Measurements from ENCODE around the gene PGM3. TPM values are rescaled to one million over a fixed set of nuclear protein-coding genes. Genes with fewer than 3 reads are reported as not detected.
A peak's percentile ranks its signal among the peaks of the same experiment; 100 is the strongest.

Gene PGM3, protein sequence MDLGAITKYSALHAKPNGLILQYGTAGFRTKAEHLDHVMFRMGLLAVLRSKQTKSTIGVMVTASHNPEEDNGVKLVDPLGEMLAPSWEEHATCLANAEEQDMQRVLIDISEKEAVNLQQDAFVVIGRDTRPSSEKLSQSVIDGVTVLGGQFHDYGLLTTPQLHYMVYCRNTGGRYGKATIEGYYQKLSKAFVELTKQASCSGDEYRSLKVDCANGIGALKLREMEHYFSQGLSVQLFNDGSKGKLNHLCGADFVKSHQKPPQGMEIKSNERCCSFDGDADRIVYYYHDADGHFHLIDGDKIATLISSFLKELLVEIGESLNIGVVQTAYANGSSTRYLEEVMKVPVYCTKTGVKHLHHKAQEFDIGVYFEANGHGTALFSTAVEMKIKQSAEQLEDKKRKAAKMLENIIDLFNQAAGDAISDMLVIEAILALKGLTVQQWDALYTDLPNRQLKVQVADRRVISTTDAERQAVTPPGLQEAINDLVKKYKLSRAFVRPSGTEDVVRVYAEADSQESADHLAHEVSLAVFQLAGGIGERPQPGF
- 10 to 100 TPM; 10.9 to 20.6 (median 16.9) TPM for total RNA-seq

DNA sequence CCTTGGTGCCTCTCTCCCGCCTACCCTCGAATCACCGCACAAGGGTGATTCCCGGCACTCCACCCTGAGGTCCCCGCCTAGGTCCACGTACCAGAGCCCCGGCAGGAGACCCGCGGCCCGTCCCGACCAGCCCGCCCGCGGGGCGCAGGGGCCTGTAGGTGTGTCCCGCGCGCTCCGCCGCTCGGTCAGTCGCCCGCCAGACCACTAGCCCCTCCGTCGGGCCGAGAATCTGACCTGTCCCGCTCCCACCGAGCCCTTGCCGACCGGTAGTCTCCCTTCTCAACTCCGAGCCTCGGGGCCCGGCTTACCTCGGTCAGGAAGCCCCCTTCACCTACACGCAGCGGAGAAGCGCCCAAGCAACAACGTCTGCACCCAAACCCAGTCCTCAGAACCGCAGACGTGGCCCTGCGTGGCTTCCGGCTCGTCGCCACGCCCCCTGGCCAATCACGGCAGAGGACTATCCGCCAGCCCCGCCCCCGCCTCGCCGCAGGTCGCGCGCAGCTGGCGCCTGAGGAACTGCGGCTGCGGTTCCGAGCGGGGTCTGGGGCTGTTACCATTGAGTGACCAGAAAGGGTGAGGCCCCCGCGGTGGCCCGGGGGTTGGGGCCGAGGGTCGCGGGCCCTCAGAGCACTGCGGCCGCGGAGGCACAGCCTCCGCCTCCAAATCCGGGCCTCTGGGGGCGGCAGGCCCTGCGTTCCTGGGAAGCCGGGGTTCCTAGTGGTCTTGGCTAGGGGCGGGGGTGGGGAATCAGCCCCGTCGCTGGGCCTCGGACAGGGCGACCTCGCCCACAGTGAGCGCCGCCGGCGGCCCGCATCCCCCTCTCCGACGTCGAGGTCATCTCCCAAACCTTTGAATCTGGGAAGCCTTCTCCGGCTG, at the start of gene PGM3, which contains the start of gene RWDD2A:
Gene PGM3 (minus strand): TSS at position 395 of the 876 bp plus-strand sequence. CDS start 2,253 bp downstream, outside the sequence.
Gene RWDD2A (plus strand): TSS at position 487 of the 876 bp plus-strand sequence. CDS start 1,095 bp downstream, outside the sequence.
- Histone ChIP-seq H3K27ac (peak within 1 kb of the TSS; percentile 81 to 91 (median 86)), H3K4me3 (peak within 1 kb of the TSS; percentile 88 to 96 (median 92)), H3K9me3 (no peaks in the 10 kb centered on the region), H3K4me1 (peaks cover 3 to 31% (median 13%) of the 10 kb centered on the region in 3 donors), H3K27me3 (no peaks in the 10 kb centered on the region), H3K36me3 (peaks cover 0 to 22% (median 0%) of the 10 kb centered on the region in 3 donors)
- intact Hi-C loops (cut with DNase I) = loop anchor here (10.0 kb wide), 1 partner anchor 128 kb away; the partner anchor contains the start of genes DOP1A and UBE3D
- peak in 3 of 4 donors; percentile 61 to 86 (median 68) for TF ChIP-seq POLR2A (IDR thresholded peaks at IDR 0.05)
- TF ChIP-seq, protein P1, sequence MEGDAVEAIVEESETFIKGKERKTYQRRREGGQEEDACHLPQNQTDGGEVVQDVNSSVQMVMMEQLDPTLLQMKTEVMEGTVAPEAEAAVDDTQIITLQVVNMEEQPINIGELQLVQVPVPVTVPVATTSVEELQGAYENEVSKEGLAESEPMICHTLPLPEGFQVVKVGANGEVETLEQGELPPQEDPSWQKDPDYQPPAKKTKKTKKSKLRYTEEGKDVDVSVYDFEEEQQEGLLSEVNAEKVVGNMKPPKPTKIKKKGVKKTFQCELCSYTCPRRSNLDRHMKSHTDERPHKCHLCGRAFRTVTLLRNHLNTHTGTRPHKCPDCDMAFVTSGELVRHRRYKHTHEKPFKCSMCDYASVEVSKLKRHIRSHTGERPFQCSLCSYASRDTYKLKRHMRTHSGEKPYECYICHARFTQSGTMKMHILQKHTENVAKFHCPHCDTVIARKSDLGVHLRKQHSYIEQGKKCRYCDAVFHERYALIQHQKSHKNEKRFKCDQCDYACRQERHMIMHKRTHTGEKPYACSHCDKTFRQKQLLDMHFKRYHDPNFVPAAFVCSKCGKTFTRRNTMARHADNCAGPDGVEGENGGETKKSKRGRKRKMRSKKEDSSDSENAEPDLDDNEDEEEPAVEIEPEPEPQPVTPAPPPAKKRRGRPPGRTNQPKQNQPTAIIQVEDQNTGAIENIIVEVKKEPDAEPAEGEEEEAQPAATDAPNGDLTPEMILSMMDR (IDR thresholded peaks at IDR 0.05) = no peak
- DNase-seq = peak; percentile 39
- 0 to 1% methylated on average over 4 to 27 of the region's 88 CpGs for WGBS, 2 donors

DNA sequence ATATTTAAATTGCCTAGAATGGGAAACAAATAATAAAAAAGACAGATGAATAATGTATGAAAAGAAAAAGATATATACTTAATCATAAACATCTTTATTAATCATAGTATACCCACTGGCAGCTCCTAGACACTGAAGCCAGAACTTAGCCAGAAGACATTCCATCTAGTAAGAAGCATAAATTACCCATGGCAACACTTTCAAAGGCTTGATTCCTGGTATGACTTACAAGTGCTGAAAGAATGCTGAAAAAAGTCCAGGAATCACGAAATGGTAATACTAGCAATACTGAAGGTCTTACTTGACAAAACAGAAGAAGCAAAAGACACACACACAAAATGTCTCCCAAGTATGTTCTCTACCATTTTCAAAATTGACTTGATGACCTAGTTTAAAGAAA, 38.1 kb upstream of the PGM3 start:
- TF ChIP-seq POLR2A (IDR thresholded peaks at IDR 0.05) = no peak
- TF ChIP-seq, protein P1 (IDR thresholded peaks at IDR 0.05) = no peak
- H3K9me3 ChIP-seq = no peaks in the 10 kb centered on the region
- H3K4me1 ChIP-seq = no peaks in the 10 kb centered on the region
- no peak for DNase-seq
- no peaks in the 10 kb centered on the region for H3K27me3 ChIP-seq
- H3K27ac ChIP-seq = no peak overlapping the region
- intact Hi-C loops (cut with DNase I) = no loop called here
- no peak overlapping the region for H3K4me3 ChIP-seq
- H3K36me3 ChIP-seq = peaks cover 0 to 13% (median 0%) of the 10 kb centered on the region in 3 donors
- 24 to 32% methylated on average over 1 of the region's 1 CpG for WGBS, 2 donors

DNA sequence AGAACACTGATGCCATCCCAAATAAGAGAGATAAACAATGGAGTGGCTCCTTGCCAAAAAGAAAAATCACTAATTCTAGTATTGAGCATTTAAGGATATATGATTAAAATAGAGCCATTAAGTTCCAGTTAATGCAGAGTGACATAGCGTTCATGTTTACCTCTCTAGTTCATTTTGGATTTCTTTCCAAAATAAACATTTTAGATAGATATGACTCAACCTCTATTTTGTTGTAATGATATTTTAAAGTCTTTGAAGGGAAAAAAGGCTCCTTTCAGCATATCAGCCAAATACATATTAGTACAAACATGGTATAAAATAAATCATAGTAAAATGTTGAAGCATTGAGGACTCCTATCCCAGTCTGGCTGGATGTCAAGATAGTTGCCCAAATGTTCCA, 33.5 kb upstream of the PGM3 start:
- Histone ChIP-seq H3K27ac (no peak overlapping the region), H3K9me3 (no peaks in the 10 kb centered on the region), H3K27me3 (no peaks in the 10 kb centered on the region), H3K36me3 (peaks cover 0 to 27% (median 0%) of the 10 kb centered on the region in 3 donors), H3K4me3 (no peak overlapping the region), H3K4me1 (no peaks in the 10 kb centered on the region)
- intact Hi-C loops (cut with DNase I) = no loop called here
- no peak for DNase-seq
- TF ChIP-seq POLR2A (IDR thresholded peaks at IDR 0.05) = no peak
- TF ChIP-seq, protein P1 (IDR thresholded peaks at IDR 0.05) = no peak
- WGBS, 2 donors = 36% methylated on average over 1 of the region's 1 CpG

DNA sequence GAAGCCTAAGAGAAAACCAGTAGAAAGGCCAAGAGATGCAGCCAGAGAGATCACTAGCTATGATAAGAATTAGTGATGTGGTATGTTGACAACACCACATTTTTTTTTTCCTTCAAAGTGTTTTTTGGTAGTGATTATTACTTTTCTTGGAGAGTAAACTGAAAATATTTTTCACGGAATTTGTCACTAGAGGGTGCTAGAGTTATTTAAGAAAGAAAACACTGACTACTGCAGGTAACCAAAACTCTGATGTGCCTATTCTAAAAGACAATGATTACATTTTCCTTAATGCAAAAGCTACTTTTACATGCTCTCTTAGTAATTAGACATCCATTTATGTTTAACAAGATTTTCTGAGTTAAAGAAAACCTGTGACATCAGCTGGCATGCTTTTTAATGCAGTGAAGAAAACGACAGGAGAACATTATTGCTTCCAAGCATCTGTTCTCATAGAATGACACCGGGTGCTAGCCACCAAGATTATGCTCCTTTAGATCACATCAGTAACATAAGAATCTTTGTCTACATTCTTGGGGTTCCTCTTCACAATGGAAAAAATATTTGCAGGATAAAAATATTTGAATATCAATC, 28.9 kb upstream of the PGM3 start:
- H3K27me3 ChIP-seq = no peaks in the 10 kb centered on the region
- TF ChIP-seq POLR2A (IDR thresholded peaks at IDR 0.05) = no peak
- TF ChIP-seq, protein P1 (IDR thresholded peaks at IDR 0.05) = peak in 5 of 6 experiments; percentile 24 to 47 (median 34)
- no peaks in the 10 kb centered on the region for H3K9me3 ChIP-seq
- peaks cover 0 to 27% (median 0%) of the 10 kb centered on the region in 3 donors for H3K36me3 ChIP-seq
- WGBS, 2 donors = 39 to 54% methylated on average over 3 of the region's 3 CpGs
- intact Hi-C loops (cut with DNase I) = loop anchor here (2.0 kb wide), 1 partner anchor 293 kb away; no protein-coding TSS in a partner anchor
- no peak overlapping the region for H3K27ac ChIP-seq
- no peaks in the 10 kb centered on the region for H3K4me1 ChIP-seq
- DNase-seq = no peak
- H3K4me3 ChIP-seq = no peak overlapping the region
